ENCODE data around the gene AURKAIP1.

The AURKAIP1 gene

DNA sequence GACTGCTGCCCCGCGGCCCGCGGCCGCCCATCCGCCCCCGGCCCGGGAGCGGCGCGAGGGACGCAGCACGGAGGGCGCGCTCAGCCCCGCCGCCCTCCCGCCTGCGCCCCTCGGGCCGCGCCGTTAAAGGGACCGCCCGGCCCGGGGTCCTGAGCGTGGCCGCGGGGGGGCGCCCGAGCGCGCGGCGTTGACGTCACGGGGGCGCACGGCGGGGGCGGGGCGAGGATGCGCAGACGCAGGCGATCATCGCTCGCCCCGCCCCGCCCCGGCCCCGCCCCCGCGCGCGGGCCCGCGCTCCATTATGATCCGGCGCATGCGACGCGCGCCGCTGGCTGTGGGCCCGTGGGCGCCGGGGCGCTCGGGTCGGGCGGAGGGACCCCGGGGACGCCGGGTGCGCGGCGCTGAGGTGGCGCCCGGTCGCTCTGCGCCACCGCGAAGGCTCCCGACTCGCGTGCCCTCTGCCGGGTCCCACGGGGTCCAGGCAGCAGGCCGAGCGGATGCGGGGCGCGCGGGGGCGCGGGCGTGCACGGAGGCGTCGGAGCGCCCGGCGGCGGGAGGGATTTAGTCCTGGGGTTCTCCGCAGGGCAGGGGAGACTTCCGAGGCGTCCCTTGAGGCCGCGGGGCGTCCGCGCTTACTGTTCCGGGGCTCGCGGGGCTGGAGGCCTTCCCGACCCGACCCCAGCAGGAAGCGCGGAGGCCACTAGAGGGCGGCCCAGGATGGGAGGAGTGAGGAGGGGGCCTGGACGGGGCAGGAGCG lies 25.6 kb downstream of the AURKAIP1 start, which contains the start of gene DVL1:
Gene DVL1 (minus strand): TSS at position 163 of the 757 bp plus-strand sequence. CDS start 353 bp downstream, outside the sequence.
- TF ChIP-seq, protein P1, sequence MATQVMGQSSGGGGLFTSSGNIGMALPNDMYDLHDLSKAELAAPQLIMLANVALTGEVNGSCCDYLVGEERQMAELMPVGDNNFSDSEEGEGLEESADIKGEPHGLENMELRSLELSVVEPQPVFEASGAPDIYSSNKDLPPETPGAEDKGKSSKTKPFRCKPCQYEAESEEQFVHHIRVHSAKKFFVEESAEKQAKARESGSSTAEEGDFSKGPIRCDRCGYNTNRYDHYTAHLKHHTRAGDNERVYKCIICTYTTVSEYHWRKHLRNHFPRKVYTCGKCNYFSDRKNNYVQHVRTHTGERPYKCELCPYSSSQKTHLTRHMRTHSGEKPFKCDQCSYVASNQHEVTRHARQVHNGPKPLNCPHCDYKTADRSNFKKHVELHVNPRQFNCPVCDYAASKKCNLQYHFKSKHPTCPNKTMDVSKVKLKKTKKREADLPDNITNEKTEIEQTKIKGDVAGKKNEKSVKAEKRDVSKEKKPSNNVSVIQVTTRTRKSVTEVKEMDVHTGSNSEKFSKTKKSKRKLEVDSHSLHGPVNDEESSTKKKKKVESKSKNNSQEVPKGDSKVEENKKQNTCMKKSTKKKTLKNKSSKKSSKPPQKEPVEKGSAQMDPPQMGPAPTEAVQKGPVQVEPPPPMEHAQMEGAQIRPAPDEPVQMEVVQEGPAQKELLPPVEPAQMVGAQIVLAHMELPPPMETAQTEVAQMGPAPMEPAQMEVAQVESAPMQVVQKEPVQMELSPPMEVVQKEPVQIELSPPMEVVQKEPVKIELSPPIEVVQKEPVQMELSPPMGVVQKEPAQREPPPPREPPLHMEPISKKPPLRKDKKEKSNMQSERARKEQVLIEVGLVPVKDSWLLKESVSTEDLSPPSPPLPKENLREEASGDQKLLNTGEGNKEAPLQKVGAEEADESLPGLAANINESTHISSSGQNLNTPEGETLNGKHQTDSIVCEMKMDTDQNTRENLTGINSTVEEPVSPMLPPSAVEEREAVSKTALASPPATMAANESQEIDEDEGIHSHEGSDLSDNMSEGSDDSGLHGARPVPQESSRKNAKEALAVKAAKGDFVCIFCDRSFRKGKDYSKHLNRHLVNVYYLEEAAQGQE (IDR thresholded peaks at IDR 0.05; ENCODE audit: insufficient read depth in 1 of 2, low read depth in 2 of 2, low read length in 2 of 2): no peak
- TF ChIP-seq TAF1 (IDR thresholded peaks at IDR 0.05; ENCODE audit: borderline replicate concordance, insufficient read depth, low read length) (no peak), POLR2AphosphoS5 (IDR thresholded peaks at IDR 0.05; ENCODE audit: low read depth, low read length) (no peak), FOXP2 (optimal IDR thresholded peaks at IDR 0.05; ENCODE audit: borderline replicate concordance, extremely low read depth, extremely low read length, insufficient read depth) (no peak), SIN3A (IDR thresholded peaks at IDR 0.05; ENCODE audit: borderline replicate concordance, insufficient read depth, low read length) (no peak)

DNA sequence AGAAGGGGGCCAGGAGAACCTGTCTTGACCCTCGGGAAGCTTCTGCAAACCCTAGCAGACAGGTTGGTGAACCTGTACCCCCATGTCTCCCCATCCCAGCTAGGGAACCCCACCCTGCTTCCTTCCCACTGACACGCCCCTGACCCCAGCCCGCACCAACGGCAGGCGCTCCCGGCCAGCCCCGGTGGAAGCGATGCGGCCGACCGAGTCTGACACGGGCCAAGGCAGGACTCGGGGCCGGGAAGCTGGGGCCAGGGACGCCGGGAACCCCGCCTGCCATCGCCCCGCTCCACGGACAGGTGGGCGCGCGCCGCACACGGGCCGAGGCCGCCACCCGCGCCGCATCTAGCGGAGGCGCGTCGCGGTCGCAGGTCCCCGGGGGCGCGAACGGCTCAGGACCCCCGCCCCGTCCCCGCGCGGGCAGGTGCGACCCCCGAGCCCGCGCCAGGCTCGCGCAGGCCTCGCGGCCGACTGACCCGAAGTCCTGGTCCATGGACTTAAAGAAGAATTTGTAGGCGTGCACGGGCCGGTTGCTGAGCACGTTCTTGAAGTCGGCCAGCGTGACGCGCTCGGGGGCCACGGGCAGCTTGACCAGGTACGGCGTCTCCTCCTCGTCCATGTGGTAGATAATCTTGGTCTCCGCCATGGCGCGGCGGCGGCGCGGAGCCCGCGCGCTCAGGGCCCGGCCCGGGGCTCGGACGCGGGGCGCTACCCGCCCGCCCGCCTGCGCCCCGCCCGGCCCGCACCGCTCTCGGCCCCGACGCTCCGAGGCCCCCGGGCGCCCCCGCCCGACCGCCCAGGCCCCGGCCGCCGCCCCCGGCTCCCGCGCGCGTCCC lies 26.4 kb downstream of the AURKAIP1 start:
- TF ChIP-seq POLR2AphosphoS5 (IDR thresholded peaks at IDR 0.05; ENCODE audit: low read depth, low read length) (no peak), TAF1 (IDR thresholded peaks at IDR 0.05; ENCODE audit: borderline replicate concordance, insufficient read depth, low read length) (no peak), FOXP2 (optimal IDR thresholded peaks at IDR 0.05; ENCODE audit: borderline replicate concordance, extremely low read depth, extremely low read length, insufficient read depth) (no peak), SIN3A (IDR thresholded peaks at IDR 0.05; ENCODE audit: borderline replicate concordance, insufficient read depth, low read length) (no peak)
- TF ChIP-seq, protein P1 (IDR thresholded peaks at IDR 0.05; ENCODE audit: insufficient read depth in 1 of 2, low read depth in 2 of 2, low read length in 2 of 2): no peak

DNA sequence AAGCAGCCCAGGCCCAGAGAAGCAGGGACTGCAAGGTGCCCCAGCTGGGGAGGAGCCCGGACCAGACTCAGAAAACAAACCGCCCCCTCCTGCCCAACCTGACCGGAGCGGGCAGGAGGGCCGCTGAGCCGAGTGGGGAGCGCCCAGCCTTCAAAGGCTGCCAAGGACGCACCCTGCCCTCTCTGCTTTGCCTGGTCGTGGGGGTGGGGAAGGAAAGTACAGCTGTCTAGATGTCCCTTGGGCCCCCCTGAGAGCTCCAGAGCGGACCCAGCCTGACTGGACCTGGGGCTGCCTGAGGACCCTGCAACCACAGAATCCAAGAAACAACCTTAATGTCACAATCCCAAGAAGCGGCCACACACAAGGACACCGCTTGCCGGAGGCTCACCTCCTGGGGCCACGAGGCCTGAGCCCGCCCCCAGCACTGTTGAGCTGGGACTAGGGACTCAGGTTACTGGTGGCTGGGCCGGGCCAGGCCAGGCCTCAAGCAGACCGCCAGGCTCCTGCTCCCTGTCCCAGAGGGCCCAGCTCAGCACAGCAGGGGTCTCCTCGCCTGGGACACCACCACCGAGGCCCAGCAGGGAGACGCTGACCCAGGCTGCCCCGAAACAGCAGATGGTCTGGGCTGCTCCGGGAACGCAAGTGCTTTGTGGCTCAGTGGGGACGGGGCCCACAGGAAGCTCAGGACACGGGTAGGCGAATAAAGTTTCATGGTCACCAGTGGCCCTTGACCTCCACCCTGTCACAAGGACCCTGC lies 27.2 kb downstream of the AURKAIP1 start:
- TF ChIP-seq, protein P1 (IDR thresholded peaks at IDR 0.05; ENCODE audit: insufficient read depth in 1 of 2, low read depth in 2 of 2, low read length in 2 of 2): no peak
- no peak for TF ChIP-seq POLR2AphosphoS5 (IDR thresholded peaks at IDR 0.05; ENCODE audit: low read depth, low read length)
- no peak for TF ChIP-seq FOXP2 (optimal IDR thresholded peaks at IDR 0.05; ENCODE audit: borderline replicate concordance, extremely low read depth, extremely low read length, insufficient read depth)
- TF ChIP-seq SIN3A (IDR thresholded peaks at IDR 0.05; ENCODE audit: borderline replicate concordance, insufficient read depth, low read length): no peak
- no peak for TF ChIP-seq TAF1 (IDR thresholded peaks at IDR 0.05; ENCODE audit: borderline replicate concordance, insufficient read depth, low read length)

DNA sequence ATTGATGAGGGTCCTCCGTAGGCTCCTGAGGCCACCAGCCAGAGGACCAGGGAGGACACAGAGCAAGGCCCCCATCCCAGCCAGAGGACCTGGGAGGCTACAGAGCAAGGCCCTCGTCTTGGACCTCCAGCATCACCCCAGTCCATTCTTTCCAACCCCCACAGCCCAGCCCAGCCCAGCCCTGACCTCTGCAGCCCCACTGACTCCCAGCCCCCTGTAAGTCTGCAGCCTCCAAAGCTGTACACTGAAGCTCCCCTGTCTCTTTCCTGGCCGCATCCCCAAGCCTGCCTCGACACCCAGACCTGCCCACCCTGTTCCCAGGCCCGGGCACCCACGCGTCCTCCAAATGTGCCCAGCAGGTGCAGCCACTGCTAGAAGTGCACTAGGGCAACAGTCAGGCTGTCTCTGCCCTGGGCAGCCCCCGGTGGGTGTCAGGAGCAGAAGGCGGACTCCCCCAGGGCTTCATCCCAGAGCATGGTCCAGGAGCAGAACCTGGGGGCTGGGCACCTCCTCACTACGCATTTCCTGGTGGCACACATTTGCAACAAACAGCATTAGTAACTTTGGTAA lies 27.9 kb downstream of the AURKAIP1 start:
- TF ChIP-seq FOXP2 (optimal IDR thresholded peaks at IDR 0.05; ENCODE audit: borderline replicate concordance, extremely low read depth, extremely low read length, insufficient read depth) (no peak), TAF1 (IDR thresholded peaks at IDR 0.05; ENCODE audit: borderline replicate concordance, insufficient read depth, low read length) (no peak), SIN3A (IDR thresholded peaks at IDR 0.05; ENCODE audit: borderline replicate concordance, insufficient read depth, low read length) (no peak), POLR2AphosphoS5 (IDR thresholded peaks at IDR 0.05; ENCODE audit: low read depth, low read length) (no peak)
- TF ChIP-seq, protein P1 (IDR thresholded peaks at IDR 0.05; ENCODE audit: insufficient read depth in 1 of 2, low read depth in 2 of 2, low read length in 2 of 2): no peak

Data from PFSK-1 (cell line).